K562 (cell line): ENCODE measurements around the gene OR2G2. TPM values are rescaled to one million over a fixed set of nuclear protein-coding genes. Genes with fewer than 3 reads are reported as not detected.
A peak's percentile ranks its signal among the peaks of the same experiment; 100 is the strongest.

Experiments
- ATAC-seq: fragments of 200-7000 bp; cut with Tn5 transposase; 3 replicates; pipeline ENCODE4 v1.9.1; 2020; ENCODE audit warnings: moderate library complexity
- BruUV-seq: library from RNA; stranded (reverse); fragments of 400-500 nt; replicated peaks from 2 replicates; lab custom pipeline; 2021; lab: Mats Ljungman, UMichigan
- CTCF ChIA-PET: fragments of 300-600 bp; formaldehyde crosslinking; extraction: SDS; loops from one replicate; lab custom pipeline; 2021; ENCODE audit warnings: low intra/inter-chr PET ratio; lab: Yijun Ruan, JAX
- POLR2A ChIA-PET: fragments of 300-600, 350-650 bp; sonication (Branson Sonifier 250); formaldehyde crosslinking; extraction: SDS; loops from one replicate; lab custom pipeline; 2021; ENCODE audit warnings: antibody characterized with exemption, inconsistent platforms; lab: Yijun Ruan, JAX
- DNase-seq, 4 experiments: peaks; one replicate each; pipeline versions ENCODE4 v3.0.0 to v3.0.0-alpha.2; 2011 to 2018; ENCODE audit warnings: low spot score in 3 of 4, mixed read lengths in 3 of 4; ENCODE audit errors: extremely low read depth in 1 of 4
- FAIRE-seq: peaks from 2 replicates; lab custom pipeline; 2011; peaks lifted over from hg19 to GRCh38; lab: Jason Lieb, UNC
- H2AFZ ChIP-seq: 2 replicates; pipeline ENCODE4 v1.6.0; 2011; ENCODE audit warnings: low read depth, low read length, control low read depth, inconsistent platforms
- H3K27ac ChIP-seq: fragments of 200-600 bp; 3 replicates; pipeline ENCODE4 v1.8.0; 2011; ENCODE audit warnings: low read depth, mild to moderate bottlenecking, control low read depth, inconsistent platforms, low read length, moderate library complexity, mixed read lengths; ENCODE audit errors: extremely low read depth
- H3K27me3 ChIP-seq, 2 experiments: fragments of 300-600 bp in 1 of 2; 2 replicates in 1 of 2; 3 replicates in 1 of 2; pipeline versions ENCODE4 v1.6.0 to v1.8.0; 2011; ENCODE audit warnings: inconsistent platforms in 2 of 2, low read length in 2 of 2, mild to moderate bottlenecking in 1 of 2, mixed read lengths in 1 of 2, moderate library complexity in 1 of 2; ENCODE audit not compliant: control insufficient read depth in 2 of 2, insufficient read depth in 2 of 2
- H3K36me3 ChIP-seq: fragments of 300-600 bp; 3 replicates; pipeline ENCODE4 v1.8.0; 2011; ENCODE audit warnings: mild to moderate bottlenecking, low read length, inconsistent platforms; ENCODE audit not compliant: control insufficient read depth, insufficient read depth
- H3K4me1 ChIP-seq, 2 experiments: fragments of 200-600 bp in 1 of 2; replicated peaks in 1 of 2; 2 replicates in 1 of 2; 3 replicates in 1 of 2; pipeline versions ENCODE4 v1.5.1 to v1.8.0; 2011; ENCODE audit warnings: inconsistent platforms in 2 of 2, low read length in 2 of 2, mild to moderate bottlenecking in 1 of 2, mixed read lengths in 1 of 2, moderate library complexity in 1 of 2; ENCODE audit not compliant: control insufficient read depth in 2 of 2, insufficient read depth in 2 of 2
- H3K4me2 ChIP-seq: 2 replicates; pipeline ENCODE4 v1.6.1; 2011; ENCODE audit warnings: low read length, control low read depth, inconsistent platforms, mixed read lengths; ENCODE audit not compliant: insufficient read depth
- H3K4me3 ChIP-seq: fragments of 200-600 bp; sonication (generic), shearing (Covaris generic); 2 replicates; pipeline ENCODE4 v1.5.1; 2016; ENCODE audit warnings: control low read depth, inconsistent platforms
- H3K79me2 ChIP-seq: fragments of 200-600 bp; 3 replicates; pipeline ENCODE4 v1.8.0; 2011; ENCODE audit warnings: low read length, inconsistent platforms; ENCODE audit not compliant: control insufficient read depth, insufficient read depth
- H3K9ac ChIP-seq, 2 experiments: 2 replicates each; pipeline versions ENCODE4 v1.6.0 to v1.6.1; 2011; ENCODE audit warnings: low read depth in 2 of 2, low read length in 2 of 2, control low read depth in 1 of 2, inconsistent platforms in 1 of 2, mild to moderate bottlenecking in 1 of 2, mixed read lengths in 1 of 2; ENCODE audit not compliant: insufficient read depth in 1 of 2
- H3K9me1 ChIP-seq: one replicate; pipeline ENCODE4 v1.6.0; 2011; ENCODE audit warnings: inconsistent platforms, mild to moderate bottlenecking, low read length, moderate library complexity; ENCODE audit not compliant: control insufficient read depth, insufficient read depth
- H3K9me3 ChIP-seq: replicated peaks from 2 replicates; pipeline ENCODE4 v1.5.1; 2011; ENCODE audit warnings: low read depth, low read length, inconsistent platforms; ENCODE audit not compliant: control insufficient read depth, insufficient read depth
- H4K20me1 ChIP-seq: replicated peaks from 2 replicates; pipeline ENCODE4 v1.6.1; 2011; ENCODE audit warnings: low read length, inconsistent platforms, mixed read lengths; ENCODE audit not compliant: control insufficient read depth, insufficient read depth
- CEBPB ChIP-seq: fragments of 450-650 bp; IDR thresholded peaks from 2 replicates; pipeline ENCODE4 v1.6.1; 2016; ENCODE audit warnings: missing genetic modification characterization, missing compliant biosample characterization
- CEBPG ChIP-seq, 3 experiments: fragments of 200-800 bp in 1 of 3; sonication (Bioruptor generic) in 1 of 3; sonication (generic) in 1 of 3; formaldehyde crosslinking in 1 of 3; IDR thresholded peaks in 2 of 3; conservative IDR thresholded peaks in 1 of 3; 2 replicates each; pipeline versions ENCODE4 v1.6.1 to v1.8.0; 2016 to 2022; ENCODE audit warnings: missing compliant biosample characterization in 2 of 3, missing genetic modification characterization in 2 of 3, mild to moderate bottlenecking in 1 of 3, missing genetic modification reagents in 1 of 3
- DPF2 ChIP-seq: fragments of 450-650 bp; IDR thresholded peaks from 2 replicates; pipeline ENCODE4 v1.6.1; 2016
- EGR1 ChIP-seq: fragments of 450-650 bp; conservative IDR thresholded peaks from 2 replicates; pipeline ENCODE4 v1.6.1; 2017; ENCODE audit warnings: mild to moderate bottlenecking
- EP300 ChIP-seq: IDR thresholded peaks from 2 replicates; pipeline ENCODE4 v1.6.1; 2012; ENCODE audit warnings: low read length, improper control_type of control experiment
- HCFC1 ChIP-seq: IDR thresholded peaks from 2 replicates; pipeline ENCODE4 v1.6.1; 2012; ENCODE audit warnings: low read depth, low read length, improper control_type of control experiment
- HDAC1 ChIP-seq, 2 experiments: fragments of 450-650 bp; IDR thresholded peaks; 2 replicates each; pipeline ENCODE4 v1.6.1; 2016 to 2017; ENCODE audit warnings: inconsistent platforms in 1 of 2, mild to moderate bottlenecking in 1 of 2, moderate library complexity in 1 of 2
- POLR2B ChIP-seq: fragments of 450-650 bp; IDR thresholded peaks from 2 replicates; pipeline ENCODE4 v1.6.1; 2018; ENCODE audit warnings: low read depth; ENCODE audit not compliant: partially characterized antibody
- RAD21 ChIP-seq, 2 experiments: fragments of 250-450 bp in 1 of 2; fragments of 450-650 bp in 1 of 2; sonication (Bioruptor Pico) in 1 of 2; formaldehyde crosslinking in 1 of 2; IDR thresholded peaks in 1 of 2; conservative IDR thresholded peaks in 1 of 2; 2 replicates each; pipeline versions ENCODE4 v1.4.0 to v1.8.0; 2020 to 2022; ENCODE audit warnings: mild to moderate bottlenecking in 2 of 2, moderate library complexity in 1 of 2
- WGBS: fragments of 100-300 bp; shearing (Covaris generic); methylation state at CpG from one replicate; pipeline ENCODE4 v1.1.6; 2016; ENCODE audit warnings: low coverage, mixed read lengths; ENCODE audit not compliant: insufficient coverage; ENCODE audit errors: missing lambda C conversion rate; 5-methylcytosine and 5-hydroxymethylcytosine counted together
- in situ Hi-C: fragments of 300-500 bp; cut with MboI; formaldehyde crosslinking; loops from 4 replicates; pipeline ENCODE4 v1.15.0; 2018; ENCODE audit warnings: inconsistent platforms, mixed read lengths
- intact Hi-C: fragments of 100-400 bp; cut with micrococcal nuclease; formaldehyde crosslinking; loops from 2 replicates; pipeline ENCODE4 v1.14.2; 2022
- polyA plus RNA-seq, 8 experiments: library from polyadenylated mRNA; depleted of rRNA in 4 of 8; stranded (reverse) in 5 of 8; unstranded in 3 of 8; fragments of >200 nt; fragmentation: Nextera tagmentation in 2 of 8; fragmentation: Illumina TruSeq in 1 of 8; extraction: Ambion mirVana in 2 of 8; extraction: Trizol in 1 of 8; gene quantifications; 2 replicates each; pipeline versions ENCODE4 v1.2.1 to v1.2.3, GENCODE V29; 2011 to 2014; ENCODE audit warnings: inconsistent platforms in 1 of 8, missing spikeins in 1 of 8
- total RNA-seq, 7 experiments: library from RNA; depleted of rRNA in 6 of 7; stranded (reverse); fragments of >200 nt in 6 of 7; fragmentation: Illumina TruSeq in 2 of 7; extraction: Trizol in 2 of 7; gene quantifications; 2 replicates each; pipeline versions ENCODE4 v1.2.1 to v1.2.3, GENCODE V29; 2011 to 2021; ENCODE audit warnings: low replicate concordance in 1 of 7
- TF ChIP-seq, protein P1 (sequence below): fragments of 450-650 bp; formaldehyde crosslinking; IDR thresholded peaks from 2 replicates; pipeline ENCODE4 v1.4.0; 2022; ENCODE audit warnings: mild to moderate bottlenecking, moderate library complexity
- TF ChIP-seq, protein P2 (sequence below): fragments of 250-450 bp; sonication (Bioruptor Pico); IDR thresholded peaks from 2 replicates; pipeline ENCODE4 v1.4.0; 2020; ENCODE audit warnings: mild to moderate bottlenecking, moderate library complexity, borderline replicate concordance
- TF ChIP-seq, protein P3 (sequence below): sonication (generic); formaldehyde crosslinking; IDR thresholded peaks from 2 replicates; pipeline ENCODE4 v1.8.1; 2023; ENCODE audit warnings: mild to moderate bottlenecking, missing genetic modification reagents
- TF ChIP-seq, protein P4 (sequence below), 2 experiments: IDR thresholded peaks; 2 replicates each; pipeline ENCODE4 v1.6.1; 2011; ENCODE audit warnings: borderline replicate concordance in 1 of 2, control low read depth in 1 of 2, low read depth in 1 of 2, low read length in 1 of 2, mild to moderate bottlenecking in 1 of 2, mixed read lengths in 1 of 2, moderate library complexity in 1 of 2; ENCODE audit not compliant: insufficient read depth in 1 of 2, insufficient read length in 1 of 2, poor library complexity in 1 of 2, severe bottlenecking in 1 of 2; ENCODE audit errors: extremely low read depth in 1 of 2

Gene OR2G2
- total and polyA plus RNA-seq, 9 of the 15 experiments (the other 6 are each of a cell fraction or from before 2014, with no cell fraction given) = not detected

DNA sequence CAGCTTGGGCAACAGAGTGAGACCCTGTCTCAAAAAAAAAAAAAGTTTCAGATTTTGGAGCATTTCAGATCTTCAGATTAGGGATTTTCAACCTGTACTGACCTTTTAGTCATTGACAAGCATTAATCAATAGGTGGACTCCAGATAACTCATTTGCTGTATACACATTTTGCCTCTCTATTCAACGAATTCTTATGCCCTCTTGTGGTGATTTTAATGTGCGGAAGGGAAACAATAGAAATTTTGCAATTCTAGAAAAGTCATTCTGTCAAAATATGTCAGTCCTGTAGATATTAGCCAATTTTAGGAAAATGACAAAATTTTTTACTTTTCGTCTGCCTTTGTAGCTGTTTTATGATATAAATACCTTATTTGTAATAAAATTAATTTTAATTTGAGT lies 11.6 kb upstream of the OR2G2 start:
- DNase-seq = peak in 1 of 4 experiments; percentile 18
- POLR2A ChIA-PET = no interaction called here
- Histone ChIP-seq H3K27me3 (no peaks in the 10 kb centered on the region), H3K4me3 (no peak overlapping the region), H4K20me1 (no peaks in the 10 kb centered on the region), H3K9me3 (no peaks in the 10 kb centered on the region), H3K27ac (no peak overlapping the region), H3K4me1 (no peaks in the 10 kb centered on the region), H3K9ac (no peak overlapping the region), H3K4me2 (no peak overlapping the region), H3K79me2 (no peaks in the 10 kb centered on the region), H3K36me3 (no peaks in the 10 kb centered on the region), H2AFZ (no peak overlapping the region), H3K9me1 (no peaks in the 10 kb centered on the region)
- peak; percentile 19 for FAIRE-seq
- BruUV-seq = no TSS peak
- CTCF ChIA-PET = no interaction called here
- WGBS = 0% methylated on average over 3 of the region's 3 CpGs
- intact Hi-C loops (loop anchor here (2.0 to 5.0 kb wide), 2 partner anchors 186 to 204 kb away; no protein-coding TSS in a partner anchor), in situ Hi-C loops (no loop called here)
- 0 out of 3 replicates have a peak, but pooled peaks have one; percentile 34 for ATAC-seq
- TF ChIP-seq POLR2B (no peak), EGR1 (no peak), DPF2 (no peak), HDAC1 (IDR thresholded peaks at IDR 0.05) (no peak), EP300 (no peak), CEBPG (CRISPR knock-in tag; IDR thresholded peaks at IDR 0.05) (no peak), CEBPG (tag; conservative IDR thresholded peaks at IDR 0.05 in 1 of 2, IDR thresholded peaks at IDR 0.05 in 1 of 2) (peak; percentile 20 to 40; a peak in 3 of 4 replicates), HCFC1 (no peak), RAD21 (CRISPR knock-in tag; conservative IDR thresholded peaks at IDR 0.05 in 1 of 2, IDR thresholded peaks at IDR 0.05 in 1 of 2) (peak; percentile 71 to 79), CEBPB (0 out of 2 replicates have a peak, but pooled peaks have one; percentile 24)
- TF ChIP-seq, protein P1, sequence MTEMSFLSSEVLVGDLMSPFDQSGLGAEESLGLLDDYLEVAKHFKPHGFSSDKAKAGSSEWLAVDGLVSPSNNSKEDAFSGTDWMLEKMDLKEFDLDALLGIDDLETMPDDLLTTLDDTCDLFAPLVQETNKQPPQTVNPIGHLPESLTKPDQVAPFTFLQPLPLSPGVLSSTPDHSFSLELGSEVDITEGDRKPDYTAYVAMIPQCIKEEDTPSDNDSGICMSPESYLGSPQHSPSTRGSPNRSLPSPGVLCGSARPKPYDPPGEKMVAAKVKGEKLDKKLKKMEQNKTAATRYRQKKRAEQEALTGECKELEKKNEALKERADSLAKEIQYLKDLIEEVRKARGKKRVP (CRISPR knock-in tag) = no peak
- TF ChIP-seq, protein P2, sequence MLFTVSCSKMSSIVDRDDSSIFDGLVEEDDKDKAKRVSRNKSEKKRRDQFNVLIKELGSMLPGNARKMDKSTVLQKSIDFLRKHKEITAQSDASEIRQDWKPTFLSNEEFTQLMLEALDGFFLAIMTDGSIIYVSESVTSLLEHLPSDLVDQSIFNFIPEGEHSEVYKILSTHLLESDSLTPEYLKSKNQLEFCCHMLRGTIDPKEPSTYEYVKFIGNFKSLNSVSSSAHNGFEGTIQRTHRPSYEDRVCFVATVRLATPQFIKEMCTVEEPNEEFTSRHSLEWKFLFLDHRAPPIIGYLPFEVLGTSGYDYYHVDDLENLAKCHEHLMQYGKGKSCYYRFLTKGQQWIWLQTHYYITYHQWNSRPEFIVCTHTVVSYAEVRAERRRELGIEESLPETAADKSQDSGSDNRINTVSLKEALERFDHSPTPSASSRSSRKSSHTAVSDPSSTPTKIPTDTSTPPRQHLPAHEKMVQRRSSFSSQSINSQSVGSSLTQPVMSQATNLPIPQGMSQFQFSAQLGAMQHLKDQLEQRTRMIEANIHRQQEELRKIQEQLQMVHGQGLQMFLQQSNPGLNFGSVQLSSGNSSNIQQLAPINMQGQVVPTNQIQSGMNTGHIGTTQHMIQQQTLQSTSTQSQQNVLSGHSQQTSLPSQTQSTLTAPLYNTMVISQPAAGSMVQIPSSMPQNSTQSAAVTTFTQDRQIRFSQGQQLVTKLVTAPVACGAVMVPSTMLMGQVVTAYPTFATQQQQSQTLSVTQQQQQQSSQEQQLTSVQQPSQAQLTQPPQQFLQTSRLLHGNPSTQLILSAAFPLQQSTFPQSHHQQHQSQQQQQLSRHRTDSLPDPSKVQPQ = no peak
- TF ChIP-seq, protein P3, sequence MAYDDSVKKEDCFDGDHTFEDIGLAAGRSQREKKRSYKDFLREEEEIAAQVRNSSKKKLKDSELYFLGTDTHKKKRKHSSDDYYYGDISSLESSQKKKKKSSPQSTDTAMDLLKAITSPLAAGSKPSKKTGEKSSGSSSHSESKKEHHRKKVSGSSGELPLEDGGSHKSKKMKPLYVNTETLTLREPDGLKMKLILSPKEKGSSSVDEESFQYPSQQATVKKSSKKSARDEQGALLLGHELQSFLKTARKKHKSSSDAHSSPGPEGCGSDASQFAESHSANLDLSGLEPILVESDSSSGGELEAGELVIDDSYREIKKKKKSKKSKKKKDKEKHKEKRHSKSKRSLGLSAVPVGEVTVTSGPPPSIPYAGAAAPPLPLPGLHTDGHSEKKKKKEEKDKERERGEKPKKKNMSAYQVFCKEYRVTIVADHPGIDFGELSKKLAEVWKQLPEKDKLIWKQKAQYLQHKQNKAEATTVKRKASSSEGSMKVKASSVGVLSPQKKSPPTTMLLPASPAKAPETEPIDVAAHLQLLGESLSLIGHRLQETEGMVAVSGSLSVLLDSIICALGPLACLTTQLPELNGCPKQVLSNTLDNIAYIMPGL (CRISPR knock-in tag) = no peak
- TF ChIP-seq, protein P4, sequence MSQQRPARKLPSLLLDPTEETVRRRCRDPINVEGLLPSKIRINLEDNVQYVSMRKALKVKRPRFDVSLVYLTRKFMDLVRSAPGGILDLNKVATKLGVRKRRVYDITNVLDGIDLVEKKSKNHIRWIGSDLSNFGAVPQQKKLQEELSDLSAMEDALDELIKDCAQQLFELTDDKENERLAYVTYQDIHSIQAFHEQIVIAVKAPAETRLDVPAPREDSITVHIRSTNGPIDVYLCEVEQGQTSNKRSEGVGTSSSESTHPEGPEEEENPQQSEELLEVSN (IDR thresholded peaks at IDR 0.05; ENCODE audit: borderline replicate concordance in 1 of 2, extremely low read depth in 1 of 2, insufficient read depth in 1 of 2, insufficient read length in 1 of 2, low read depth in 1 of 2, low read length in 1 of 2, poor library complexity in 1 of 2, severe bottlenecking in 1 of 2) = no peak
